HG02885 (cell line): ENCODE measurements around the gene MTCL1.

Experiments
- ATAC-seq: cut with Tn5 transposase; IDR thresholded peaks from one replicate; pipeline ENCODE4 v1.9.1; 2021; ENCODE audit warnings: mild to moderate bottlenecking; ENCODE audit not compliant: unreplicated experiment, poor library complexity

Gene MTCL1

GRCh38 chr18:8847900-8848299 lies 142.5 kb downstream of the MTCL1 start:
- ATAC-seq = no peak

GRCh38 chr18:8848541-8848940 lies 143.2 kb downstream of the MTCL1 start:
- ATAC-seq = no peak

GRCh38 chr18:8849696-8850095 lies 144.3 kb downstream of the MTCL1 start:
- ATAC-seq = no peak

- ATAC-seq = no peak
These were observed 146.3 kb downstream of the MTCL1 start for GRCh38 chr18:8851659-8852058.

GRCh38 chr18:8854550-8854949 lies 149.2 kb downstream of the MTCL1 start:
- no peak for ATAC-seq

- no peak for ATAC-seq
These were observed 149.6 kb downstream of the MTCL1 start for GRCh38 chr18:8854962-8855361.

GRCh38 chr18:8856212-8856611 lies 150.9 kb downstream of the MTCL1 start:
- no peak for ATAC-seq

GRCh38 chr18:8856769-8857393 lies 151.5 kb downstream of the MTCL1 start:
- ATAC-seq = no peak

GRCh38 chr18:8857806-8858205 lies 152.4 kb downstream of the MTCL1 start:
- ATAC-seq = no peak

GRCh38 chr18:8858888-8859511 lies 153.6 kb downstream of the MTCL1 start:
- no peak for ATAC-seq

- ATAC-seq = no peak
These were observed 155.7 kb downstream of the MTCL1 start for GRCh38 chr18:8860845-8861642.

GRCh38 chr18:8863427-8863826 lies 158.1 kb downstream of the MTCL1 start:
- ATAC-seq = no peak

GRCh38 chr18:8865934-8866333 lies 160.6 kb downstream of the MTCL1 start:
- no peak for ATAC-seq

GRCh38 chr18:8866679-8867078 lies 161.3 kb downstream of the MTCL1 start:
- no peak for ATAC-seq

GRCh38 chr18:8868276-8868675 lies 162.9 kb downstream of the MTCL1 start:
- ATAC-seq = no peak

- no peak for ATAC-seq
These were observed 163.5 kb downstream of the MTCL1 start for GRCh38 chr18:8868779-8869415.

- no peak for ATAC-seq
These were observed 164.3 kb downstream of the MTCL1 start for GRCh38 chr18:8869696-8870095.

- no peak for ATAC-seq
These were observed 165.2 kb downstream of the MTCL1 start for GRCh38 chr18:8870528-8870927.

GRCh38 chr18:8871489-8871888 lies 166.1 kb downstream of the MTCL1 start:
- ATAC-seq = no peak

- no peak for ATAC-seq
These were observed 169.5 kb downstream of the MTCL1 start for GRCh38 chr18:8874872-8875271.

GRCh38 chr18:8876887-8877286 lies 171.5 kb downstream of the MTCL1 start:
- ATAC-seq = no peak
